ENCODE measurements around the gene TNK2.
"Not testable (repeated sequence)": the region's sequence is repeated elsewhere in the genome, so short reads cannot be mapped to it uniquely, and the experiment has no call there.

Gene TNK2

DNA sequence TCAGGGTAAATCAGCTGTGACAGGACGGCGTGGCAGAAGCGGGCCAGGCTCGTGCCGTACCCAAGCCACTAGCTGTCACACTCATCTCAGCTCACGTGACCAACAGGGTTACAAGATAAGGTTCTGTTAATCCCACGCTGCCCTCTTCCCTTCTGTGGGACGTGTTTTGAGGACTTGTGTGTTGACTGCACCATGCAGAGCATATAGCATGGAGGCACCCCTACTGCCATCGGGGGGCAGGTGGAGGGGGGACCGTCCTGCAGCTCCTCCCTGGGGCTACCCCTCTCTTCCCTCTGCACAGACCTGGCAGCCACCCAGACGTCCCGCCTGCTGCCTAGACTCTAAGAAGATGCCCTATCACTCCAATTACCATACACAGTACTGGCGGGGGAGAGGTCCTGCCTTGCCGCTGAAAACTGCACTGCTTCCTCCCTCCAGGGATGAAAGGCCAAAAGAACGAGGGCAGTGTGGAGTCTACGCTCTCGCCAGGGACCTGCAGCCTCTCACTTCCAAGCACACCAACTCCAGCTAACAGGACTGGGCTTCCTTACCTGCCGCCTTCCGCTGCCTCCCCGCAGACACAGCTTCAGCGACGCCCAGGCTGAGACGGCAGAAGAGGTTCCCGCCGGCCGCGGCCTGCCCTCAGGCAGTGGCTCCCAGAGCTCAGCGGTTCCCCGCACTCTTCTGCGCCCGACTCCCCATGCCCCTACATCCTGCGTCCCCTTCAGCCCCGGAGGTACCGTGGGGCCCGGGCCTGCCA is at the start of gene TNK2:
TSS of gene TNK2 (minus strand) at position 618 of the 760 bp plus-strand sequence. CDS start 19,963 bp downstream, outside the sequence.
- peak; percentile 13 to 53 for DNase-seq (ENCODE audit: low read depth in 1 of 2, low spot score in 1 of 2)

DNA sequence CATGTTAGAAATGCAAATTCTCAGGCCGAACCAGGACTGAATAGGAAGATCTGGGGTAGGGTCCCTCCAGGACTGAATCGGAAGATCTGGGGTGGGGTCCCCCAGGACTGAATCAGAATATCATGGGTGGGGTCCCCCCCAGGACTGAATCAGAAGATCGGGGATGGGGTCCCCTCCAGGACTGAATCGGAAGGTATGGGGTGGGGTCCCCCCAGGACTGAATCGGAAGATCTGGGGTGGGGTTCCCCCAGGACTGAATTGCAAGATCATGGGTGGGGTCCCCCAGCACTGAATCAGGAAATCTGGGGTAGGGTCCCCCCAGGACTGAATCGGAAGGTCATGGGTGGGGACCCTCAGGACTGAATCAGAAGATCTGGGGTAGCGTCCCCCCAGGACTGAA is 48.2 kb upstream of the TNK2 start:
- DNase-seq (ENCODE audit: low read depth in 1 of 2, low spot score in 1 of 2), result no peak

DNA sequence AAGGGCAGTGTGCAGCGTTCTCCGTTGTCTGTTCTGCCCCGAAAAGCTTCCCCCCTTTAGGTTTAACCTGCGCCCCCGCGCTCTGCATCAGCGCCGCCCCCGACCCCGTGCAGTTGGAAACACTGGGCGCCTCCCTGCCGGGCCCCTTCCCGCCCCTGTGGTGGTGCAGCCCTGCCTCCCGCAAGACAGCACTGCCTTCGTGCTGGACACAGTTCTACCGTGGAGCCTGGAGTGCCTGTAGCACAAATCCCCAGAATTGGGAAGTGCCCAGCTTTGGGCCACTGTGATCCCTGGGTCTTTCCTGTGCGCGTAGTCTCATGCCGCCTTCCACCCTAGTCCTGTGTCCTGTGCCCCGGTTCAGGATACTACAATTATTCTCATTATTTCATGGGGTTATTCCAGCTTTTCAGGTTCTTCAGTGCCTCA is 47.1 kb upstream of the TNK2 start:
- peak in 1 of 2 donors; percentile 29 for DNase-seq (ENCODE audit: low read depth in 1 of 2, low spot score in 1 of 2)

DNA sequence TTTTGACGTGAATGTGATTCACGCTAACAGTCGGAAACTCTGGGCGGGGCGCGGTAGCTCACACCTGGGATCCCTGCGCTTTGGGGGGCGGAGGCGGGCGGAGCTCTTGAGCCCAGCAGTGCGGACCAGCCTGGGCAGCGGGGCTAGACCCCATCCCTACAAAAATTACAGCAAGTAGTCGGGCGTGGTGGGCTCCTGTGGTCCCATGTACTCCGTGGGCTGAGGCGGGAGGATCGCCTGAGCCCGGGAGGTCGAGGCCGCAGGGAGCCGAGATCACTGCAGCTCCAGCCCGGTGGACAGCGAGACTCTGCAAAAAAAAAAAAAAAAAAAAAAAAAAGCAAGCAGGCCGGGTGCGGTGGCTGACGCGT is 46.4 kb upstream of the TNK2 start:
- DNase-seq (ENCODE audit: low read depth in 1 of 2, low spot score in 1 of 2), result not testable (repeated sequence)

DNA sequence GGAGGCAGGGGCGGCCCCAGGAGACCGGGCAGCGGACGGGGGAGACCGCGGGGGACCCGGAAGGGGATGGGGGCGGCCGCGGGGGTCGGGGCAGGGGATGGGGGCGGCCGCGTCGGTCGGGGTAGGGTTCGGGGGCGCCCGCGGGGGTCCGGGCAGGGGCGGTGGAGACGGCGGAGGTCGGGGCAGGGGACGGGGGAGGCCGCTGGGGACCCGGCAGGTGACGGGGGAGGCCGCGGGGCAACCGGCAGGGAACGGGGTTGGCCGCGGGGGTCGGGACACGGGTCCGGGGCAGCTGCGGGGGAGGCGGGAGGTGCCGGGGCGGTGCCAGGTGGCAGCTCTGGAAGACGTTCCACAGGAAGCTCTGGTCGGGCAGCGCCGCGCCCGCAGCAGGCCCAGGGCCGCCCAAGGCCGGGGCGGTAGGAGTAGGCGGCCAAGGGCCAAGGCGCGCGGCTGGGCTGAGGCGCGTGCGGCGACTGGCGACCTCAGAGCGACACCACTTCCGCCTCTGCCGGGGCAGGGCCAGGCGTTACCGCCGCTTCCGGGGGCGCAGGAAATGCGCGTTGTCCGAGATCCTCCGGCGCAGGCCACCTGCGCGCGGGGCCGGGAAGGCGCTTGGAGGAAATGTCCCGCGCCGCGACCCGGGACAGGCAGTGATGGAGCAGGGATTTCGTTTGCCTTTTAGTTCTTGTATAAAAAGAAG is 45.9 kb upstream of the TNK2 start:
- peak; percentile 52 to 68 for DNase-seq (ENCODE audit: low read depth in 1 of 2, low spot score in 1 of 2)

DNA sequence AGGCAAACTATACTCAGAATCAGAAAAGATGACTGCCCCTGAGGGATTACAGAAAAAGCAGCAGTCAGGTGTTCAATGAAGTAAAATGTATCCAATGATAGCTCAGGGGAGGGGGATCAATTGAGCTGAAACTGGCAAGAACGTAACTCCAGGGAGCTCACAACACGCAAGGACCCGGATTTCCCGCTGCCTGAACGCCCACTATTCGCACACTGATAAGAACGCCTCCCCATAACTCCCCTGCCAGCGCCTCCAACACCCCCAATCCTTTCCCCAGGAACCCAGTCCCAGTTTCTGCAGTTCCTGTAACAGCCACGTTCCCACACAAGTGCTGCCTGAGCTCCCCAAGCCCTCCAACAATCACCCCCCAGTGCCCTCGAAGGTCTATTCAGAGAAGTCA is 44.2 kb upstream of the TNK2 start:
- DNase-seq (ENCODE audit: low read depth in 1 of 2, low spot score in 1 of 2), result not testable (repeated sequence)

DNA sequence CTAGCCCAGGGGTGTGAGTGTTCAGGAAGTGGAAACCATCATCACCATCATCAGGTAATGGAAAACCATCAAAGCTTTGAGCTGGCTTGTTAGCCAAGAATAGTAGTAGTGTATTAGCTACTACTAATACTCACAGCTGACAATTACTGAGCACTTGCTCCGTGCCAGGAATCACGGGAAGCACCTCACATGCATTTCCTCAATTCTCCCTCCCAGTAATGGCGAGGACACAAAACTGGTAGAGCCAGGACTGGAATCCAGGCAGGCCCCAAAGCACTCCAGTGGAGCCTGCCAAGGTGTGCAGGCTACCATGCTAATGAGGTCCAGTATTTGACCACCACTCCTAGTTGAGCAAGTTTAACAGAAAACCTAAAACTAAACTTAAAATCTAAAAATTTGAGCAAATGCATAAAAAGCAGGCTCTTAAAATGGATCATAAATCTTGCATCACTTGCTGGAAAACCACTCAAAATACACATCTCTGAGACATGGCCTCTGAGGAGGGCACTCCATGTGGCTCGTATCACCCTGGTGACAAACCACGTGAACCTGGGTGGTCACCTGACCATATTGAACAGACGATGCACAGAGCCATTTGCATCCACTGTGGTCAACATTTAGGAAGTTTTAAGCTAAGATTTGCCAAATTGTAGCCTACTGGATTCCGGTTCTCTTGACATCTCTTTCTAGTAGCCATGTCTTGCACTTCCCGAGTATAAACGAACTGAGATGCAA is 43.3 kb upstream of the TNK2 start:
- DNase-seq (ENCODE audit: low read depth in 1 of 2, low spot score in 1 of 2), result not testable (repeated sequence)

DNA sequence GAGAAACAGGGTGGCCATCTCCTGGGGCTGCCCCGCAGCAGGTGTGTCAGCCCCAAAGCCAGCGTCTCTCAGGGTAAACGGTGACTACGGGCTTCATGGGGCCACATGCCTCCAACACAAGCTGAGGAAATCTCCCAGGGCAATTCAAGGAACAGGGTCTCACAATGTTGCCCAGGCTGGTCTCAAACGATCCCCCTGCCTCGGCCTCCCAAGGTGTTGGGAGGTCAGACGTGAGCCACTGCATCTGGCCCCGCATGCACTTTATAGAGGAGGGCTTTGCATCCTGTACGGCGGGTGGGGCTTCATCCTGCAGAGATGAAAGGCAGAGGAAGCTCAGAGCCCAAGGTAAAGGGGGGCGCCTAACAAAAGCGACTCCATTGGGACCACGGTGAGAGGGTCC is 42.4 kb upstream of the TNK2 start:
- not testable (repeated sequence) for DNase-seq (ENCODE audit: low read depth in 1 of 2, low spot score in 1 of 2)

DNA sequence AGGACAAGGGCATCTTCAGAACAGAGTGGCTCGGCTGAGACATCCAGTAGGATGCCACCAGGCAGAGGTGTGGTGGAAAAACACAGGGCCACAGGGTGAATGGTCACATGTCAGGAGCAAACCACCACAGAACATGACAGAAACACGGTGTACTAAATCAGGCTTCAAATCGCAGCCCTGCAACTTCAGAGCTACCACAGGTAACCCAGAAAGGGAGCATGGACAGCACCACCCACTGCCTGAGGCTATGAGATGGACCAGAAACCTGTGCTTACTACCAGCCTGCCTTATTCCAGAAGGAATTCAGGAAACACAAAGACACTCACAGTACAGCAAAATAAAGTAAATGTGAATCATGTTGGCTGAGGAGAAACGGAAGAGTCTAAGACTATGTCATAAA is 41.8 kb upstream of the TNK2 start:
- DNase-seq (ENCODE audit: low read depth in 1 of 2, low spot score in 1 of 2), result not testable (repeated sequence)

DNA sequence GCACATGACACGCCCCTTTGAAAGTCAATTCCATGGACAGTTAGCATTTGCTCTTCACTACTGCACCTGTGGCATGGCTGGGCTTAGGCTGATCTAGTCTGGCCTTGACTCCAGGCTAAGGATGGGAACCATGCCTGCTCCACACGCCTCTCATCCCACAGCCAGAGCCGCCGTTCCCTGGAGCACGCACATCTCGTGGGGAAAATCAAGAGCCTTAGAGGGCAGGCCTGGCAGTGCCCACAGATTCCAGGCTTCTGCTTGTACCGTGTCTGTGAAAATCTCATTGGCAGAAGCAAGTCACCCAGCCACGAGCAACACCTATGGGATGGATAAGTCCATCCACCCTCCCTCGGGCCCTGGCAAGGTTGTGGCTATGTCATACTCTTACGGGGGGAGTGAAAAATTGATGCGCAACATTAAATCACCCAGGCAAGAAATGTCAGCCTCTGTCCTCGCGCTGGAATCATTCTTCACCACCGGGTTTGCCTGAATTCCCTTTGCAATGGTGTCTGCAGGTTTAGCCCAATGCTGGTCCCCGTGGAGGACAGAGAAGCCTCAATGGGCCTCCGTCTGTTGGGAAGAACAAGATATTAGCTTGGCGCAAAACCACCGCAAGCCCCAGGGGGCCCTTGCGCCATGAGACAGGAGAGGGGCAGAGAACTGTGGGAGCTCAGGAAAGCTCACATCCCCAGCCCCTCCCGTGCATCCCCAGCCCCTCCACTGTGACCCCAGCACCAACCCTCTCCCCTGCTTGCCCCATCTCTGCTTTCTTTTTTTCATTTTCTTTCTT is 38.8 kb upstream of the TNK2 start:
- not testable (repeated sequence) for DNase-seq (ENCODE audit: low read depth in 1 of 2, low spot score in 1 of 2)

DNA sequence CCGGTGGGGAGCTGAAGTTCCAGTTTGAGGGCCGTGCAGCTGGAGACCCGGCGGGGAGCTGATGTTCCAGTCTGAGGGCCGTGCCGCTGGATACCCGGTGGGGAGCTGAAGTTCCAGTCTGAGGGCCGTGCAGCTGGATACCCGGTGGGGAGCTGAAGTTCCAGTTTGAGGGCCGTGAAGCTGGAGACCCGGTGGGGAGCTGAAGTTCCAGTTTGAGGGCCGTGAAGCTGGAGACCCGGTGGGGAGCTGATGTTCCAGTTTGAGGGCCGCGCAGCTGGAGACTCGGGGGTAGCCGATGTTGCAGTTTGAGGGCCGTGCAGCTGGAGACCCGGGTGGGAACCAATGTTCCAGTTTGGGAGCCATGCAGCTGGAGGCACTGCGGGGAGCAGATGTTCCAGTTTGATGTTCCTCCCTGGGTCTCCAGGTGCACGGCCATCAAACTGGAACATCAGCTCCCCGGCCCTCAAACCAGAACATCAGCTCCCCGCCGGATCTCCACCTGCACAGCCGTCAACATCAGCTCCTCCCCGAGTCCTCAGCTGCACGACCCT is 33.0 kb upstream of the TNK2 start:
- DNase-seq (ENCODE audit: low read depth in 1 of 2, low spot score in 1 of 2), result not testable (repeated sequence)

DNA sequence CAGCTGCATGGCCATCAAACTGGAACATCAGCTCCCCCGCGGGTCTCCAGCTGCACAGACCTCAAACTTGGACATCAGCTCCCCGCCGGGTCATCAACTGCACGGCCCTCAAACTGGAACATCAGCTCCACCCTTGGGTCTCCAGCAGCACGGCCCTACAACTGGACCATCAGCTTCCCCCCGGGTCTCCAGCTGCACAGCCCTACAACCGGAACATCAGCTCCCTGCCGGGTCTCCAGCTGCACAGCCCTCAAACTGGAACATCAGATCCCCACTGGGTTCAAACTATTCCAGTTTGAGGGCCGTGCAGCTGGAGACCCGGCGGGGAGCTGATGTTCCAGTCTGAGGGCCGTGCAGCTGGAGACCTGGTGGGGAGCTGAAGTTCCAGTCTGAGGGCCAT is 32.5 kb upstream of the TNK2 start:
- DNase-seq (ENCODE audit: low read depth in 1 of 2, low spot score in 1 of 2), result not testable (repeated sequence)

DNA sequence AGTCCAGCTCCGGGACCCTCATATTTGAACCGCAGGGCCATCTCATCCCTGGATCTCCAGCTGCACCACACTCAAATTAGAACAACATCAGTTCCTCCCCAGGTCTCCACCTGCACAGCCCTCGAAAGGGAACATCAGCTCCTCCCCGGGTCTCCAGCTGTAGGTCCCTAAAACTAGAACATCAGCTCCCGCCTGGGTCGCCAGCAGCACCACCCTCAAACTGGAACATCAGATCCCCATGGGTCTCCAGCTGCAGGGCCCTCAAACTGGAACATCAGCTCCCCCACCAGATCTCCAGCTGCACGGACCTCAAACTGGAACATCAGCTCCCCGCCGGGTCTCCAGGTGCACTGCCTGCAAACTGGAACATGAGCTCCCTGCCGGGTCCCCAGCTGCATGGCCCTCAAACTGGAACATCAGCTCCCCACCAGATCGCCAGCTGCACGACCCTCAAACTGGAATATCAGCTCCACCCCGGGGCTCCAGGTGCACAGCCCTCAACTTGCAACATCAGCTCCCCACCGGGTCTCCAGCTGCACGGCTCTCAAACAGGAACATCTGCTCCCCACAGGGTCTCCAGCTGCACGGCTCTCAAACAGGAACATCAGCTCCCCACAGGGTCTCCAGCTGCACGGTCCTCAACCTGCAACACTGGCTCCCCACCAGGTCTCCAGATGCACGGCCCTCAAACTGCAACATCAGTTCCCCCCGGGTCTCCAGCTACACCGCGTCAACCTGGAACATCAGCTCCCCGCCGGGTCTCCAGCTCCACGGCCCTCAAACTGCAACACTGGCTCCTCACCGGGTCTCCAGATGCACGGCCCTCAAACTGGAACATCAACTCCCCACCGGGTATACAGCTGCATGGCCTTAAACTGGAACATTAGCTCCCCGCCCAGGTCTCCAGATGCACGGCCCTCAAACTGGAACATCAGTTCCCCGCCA is 31.4 kb upstream of the TNK2 start:
- not testable (repeated sequence) for DNase-seq (ENCODE audit: low read depth in 1 of 2, low spot score in 1 of 2)

DNA sequence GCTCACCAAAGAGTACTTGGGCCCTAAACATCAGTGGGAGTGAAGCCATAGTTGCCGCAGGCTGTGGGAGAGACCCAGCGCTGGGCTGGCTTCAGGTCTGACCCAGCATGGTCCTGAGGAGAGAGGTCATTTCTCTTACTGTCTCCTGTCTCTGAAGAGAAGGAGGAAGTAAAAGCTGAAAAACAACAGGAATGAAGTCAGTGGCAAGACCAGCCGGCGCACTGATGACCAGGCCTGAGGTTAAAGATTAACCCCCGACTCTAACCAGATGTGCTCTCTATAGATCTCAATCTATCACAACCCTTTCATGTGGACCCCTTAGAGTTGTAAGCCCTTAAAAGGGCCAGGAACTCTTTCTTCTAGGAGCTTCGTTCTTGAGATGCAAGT is 24.7 kb upstream of the TNK2 start:
- DNase-seq (ENCODE audit: low read depth in 1 of 2, low spot score in 1 of 2), result not testable (repeated sequence)

DNA sequence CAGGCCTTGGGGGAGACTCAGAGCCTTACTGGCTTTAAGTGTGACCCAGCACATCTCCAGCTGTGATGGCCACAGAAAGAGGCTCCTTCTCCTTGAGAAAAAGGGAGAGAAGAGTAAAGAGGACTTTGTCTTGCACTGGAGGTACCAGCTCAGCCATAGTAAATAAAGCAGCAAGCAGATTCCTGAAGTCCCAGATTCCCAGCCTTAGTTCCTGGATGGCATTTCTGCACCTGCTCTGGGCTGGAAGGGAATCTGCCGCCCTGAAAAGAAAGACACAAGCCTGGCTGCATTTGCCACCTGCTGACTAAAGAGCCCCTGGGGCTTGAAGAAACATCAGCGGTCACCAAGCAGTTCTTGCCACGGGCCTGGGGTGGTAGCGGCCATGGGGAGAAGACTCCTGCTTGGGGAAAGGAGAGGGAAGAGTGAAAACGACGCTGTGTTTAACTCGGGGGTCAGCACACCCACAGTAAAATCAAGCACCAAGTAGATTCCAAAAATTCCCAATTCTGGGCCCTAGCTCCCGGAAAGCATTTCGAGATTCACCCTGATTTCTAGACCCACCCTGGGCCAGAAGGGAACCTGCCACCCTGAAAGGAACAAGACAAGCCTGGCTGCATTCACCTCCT is 24.2 kb upstream of the TNK2 start:
- no peak for DNase-seq (ENCODE audit: low read depth in 1 of 2, low spot score in 1 of 2)

DNA sequence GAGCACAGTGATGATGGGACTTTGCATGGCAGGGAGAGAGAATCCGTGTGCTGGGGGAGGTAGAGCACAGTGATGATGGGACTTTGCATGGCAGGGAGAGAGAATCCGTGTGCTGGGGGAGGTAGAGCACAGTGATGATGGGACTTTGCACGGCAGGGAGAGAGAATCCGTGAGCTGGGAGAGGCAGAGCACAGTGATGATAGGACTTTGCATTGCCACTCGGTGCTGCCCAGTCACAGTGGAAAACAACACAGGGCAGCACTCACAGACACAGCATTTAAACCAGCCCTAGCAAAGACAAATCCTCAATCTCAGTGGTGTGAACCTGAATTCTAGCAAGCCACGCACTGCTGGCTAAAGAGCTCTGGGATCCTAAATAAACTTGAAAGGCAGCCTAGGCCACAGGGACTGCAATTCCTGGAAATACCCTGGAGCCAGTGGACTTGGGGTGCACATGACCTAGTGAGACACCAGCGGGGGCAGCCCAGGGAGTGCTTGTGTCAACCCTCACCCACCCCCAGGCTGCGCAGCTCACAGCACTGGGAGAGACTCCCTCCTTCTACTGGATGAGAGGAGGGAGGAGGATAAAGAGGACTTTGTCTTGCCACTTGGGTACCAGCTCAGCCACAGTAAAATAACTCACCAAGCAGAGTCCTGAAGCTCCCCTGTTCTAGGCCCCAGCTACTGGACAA is 23.4 kb upstream of the TNK2 start:
- DNase-seq (ENCODE audit: low read depth in 1 of 2, low spot score in 1 of 2), result no peak

DNA sequence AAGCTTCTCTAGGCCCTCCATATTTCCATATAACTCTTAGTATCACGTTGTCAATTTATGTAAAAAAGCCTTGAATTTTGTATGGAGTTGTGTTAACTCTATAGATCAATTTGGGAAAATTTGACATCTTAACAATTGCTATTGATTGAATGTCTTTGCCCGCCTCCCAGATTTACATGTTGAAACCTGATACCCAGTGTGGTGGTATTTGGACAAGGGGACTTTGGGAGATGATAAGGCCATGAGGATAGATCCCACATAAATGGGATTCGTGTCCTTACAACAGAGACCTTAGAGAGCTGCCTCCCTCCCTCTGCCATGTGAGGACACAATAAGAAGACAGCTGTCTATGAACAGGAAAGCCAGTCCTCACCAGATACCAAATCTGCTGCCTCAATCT is 21.1 kb upstream of the TNK2 start:
- DNase-seq (ENCODE audit: low read depth in 1 of 2, low spot score in 1 of 2), result no peak

DNA sequence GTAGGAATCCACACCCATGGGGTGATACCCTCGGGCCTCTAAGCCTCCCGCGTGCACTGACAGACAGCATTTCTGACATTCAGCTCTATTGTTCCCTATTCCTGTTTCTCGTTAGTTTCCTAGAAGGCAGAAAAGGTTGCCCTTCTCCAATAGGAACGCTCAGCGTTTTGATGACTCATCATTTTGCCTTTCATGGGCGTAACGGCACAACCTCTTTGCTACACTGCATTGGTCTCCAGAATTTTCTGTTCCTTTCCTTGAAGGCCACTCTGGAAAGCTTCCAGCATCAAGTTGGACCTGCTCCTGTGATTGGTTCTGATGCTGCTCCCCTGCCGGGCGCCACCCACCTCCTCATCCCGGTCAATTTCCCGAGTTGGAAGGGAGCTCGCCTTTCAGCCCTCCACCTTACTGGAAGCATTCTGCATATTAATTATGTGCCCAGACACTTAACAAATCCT is 13.0 kb upstream of the TNK2 start:
- no peak for DNase-seq (ENCODE audit: low read depth in 1 of 2, low spot score in 1 of 2)

DNA sequence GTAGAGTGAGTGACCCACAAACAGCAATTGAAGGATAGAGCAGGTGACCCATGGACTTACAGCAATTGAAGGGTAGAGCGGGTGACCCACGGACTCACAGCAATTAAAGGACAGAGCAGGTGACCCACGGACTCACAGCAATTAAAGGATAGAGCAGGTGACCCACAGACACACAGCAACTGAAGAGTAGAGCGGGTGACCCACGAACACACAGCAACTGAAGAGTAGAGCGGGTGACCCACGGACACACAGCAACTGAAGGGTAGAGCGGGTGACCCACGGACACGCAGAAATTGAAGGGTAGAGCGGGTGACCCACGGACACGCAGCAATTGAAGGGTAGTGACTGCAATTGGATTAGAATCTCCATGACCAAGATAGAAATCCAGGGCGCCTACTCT is 9.8 kb upstream of the TNK2 start:
- DNase-seq (ENCODE audit: low read depth in 1 of 2, low spot score in 1 of 2), result no peak
